GM12872 (cell line): ENCODE results near the gene POLN.

Experiments used
- CTCF ChIP-seq: IDR thresholded peaks from 3 replicates; pipeline ENCODE4 v1.5.1; 2011; ENCODE audit warnings: low read depth, mild to moderate bottlenecking, low read length, moderate library complexity; ENCODE audit not compliant: insufficient read depth

Gene POLN

GRCh38 chr4:2047031-2047660 lies 194.8 kb downstream of the POLN start:
- no peak for TF ChIP-seq CTCF

GRCh38 chr4:2046031-2046961 lies 195.6 kb downstream of the POLN start:
- TF ChIP-seq CTCF: no peak

GRCh38 chr4:2045518-2045951 lies 196.4 kb downstream of the POLN start:
- TF ChIP-seq CTCF: no peak

GRCh38 chr4:2044542-2045517 lies 197.1 kb downstream of the POLN start:
- TF ChIP-seq CTCF: no peak

GRCh38 chr4:2044119-2044485 lies 197.8 kb downstream of the POLN start:
- no peak for TF ChIP-seq CTCF

- no peak for TF ChIP-seq CTCF
Measured at GRCh38 chr4:2043396-2044118, 198.4 kb downstream of the POLN start.
